ENCODE results near the gene PRSS56.

PRSS56 gene

DNA sequence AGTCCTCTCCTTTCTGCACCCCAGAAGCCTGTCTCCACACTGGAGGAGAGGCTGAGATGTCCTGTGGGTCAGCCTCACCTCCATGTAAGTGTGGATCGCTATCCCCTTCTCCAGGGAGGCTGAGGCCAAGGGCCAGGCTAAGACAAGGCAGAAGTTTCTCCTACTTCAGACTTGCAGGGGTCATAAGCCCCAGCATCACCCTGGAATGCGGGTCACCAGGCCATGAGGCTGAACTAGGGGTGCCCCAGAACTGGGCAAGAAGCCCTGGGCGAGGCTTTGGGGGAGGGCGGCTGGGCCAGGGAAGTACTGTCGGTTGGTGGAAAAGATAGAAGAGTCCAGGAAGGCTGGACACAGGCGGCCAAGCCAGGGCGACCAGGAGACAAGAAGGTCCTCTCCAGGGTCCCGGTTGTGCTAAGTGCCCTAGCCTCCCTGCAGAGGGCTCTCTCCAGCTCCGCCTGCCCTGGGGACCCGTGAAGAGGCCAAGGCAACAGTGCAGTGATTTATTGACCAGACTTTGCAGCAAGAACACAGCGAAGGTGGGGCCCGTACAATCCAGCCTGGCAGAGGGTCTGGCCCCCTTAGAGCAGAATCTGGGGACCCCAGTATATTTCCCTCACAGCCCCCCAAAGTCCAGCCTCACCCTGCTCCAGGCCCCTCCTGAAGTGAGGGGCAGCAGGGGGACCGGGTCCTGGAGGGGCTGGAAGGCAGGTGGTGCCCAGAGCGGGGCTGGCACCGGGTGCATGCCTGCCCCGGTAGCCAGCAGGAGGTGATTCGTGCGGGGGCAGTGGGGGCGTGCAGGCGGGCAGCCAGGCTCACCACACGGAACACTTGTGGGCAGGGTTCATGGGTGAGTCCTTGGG is 40.6 kb upstream of the PRSS56 start:
- no peak overlapping the region for H3K4me3 ChIP-seq (ENCODE audit: low read length)
- no peak for DNase-seq (ENCODE audit: low read depth)
- TF ChIP-seq, protein P1, sequence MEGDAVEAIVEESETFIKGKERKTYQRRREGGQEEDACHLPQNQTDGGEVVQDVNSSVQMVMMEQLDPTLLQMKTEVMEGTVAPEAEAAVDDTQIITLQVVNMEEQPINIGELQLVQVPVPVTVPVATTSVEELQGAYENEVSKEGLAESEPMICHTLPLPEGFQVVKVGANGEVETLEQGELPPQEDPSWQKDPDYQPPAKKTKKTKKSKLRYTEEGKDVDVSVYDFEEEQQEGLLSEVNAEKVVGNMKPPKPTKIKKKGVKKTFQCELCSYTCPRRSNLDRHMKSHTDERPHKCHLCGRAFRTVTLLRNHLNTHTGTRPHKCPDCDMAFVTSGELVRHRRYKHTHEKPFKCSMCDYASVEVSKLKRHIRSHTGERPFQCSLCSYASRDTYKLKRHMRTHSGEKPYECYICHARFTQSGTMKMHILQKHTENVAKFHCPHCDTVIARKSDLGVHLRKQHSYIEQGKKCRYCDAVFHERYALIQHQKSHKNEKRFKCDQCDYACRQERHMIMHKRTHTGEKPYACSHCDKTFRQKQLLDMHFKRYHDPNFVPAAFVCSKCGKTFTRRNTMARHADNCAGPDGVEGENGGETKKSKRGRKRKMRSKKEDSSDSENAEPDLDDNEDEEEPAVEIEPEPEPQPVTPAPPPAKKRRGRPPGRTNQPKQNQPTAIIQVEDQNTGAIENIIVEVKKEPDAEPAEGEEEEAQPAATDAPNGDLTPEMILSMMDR (IDR thresholded peaks at IDR 0.05; ENCODE audit: insufficient read depth, low read depth, low read length, missing control alignments) = no peak

DNA sequence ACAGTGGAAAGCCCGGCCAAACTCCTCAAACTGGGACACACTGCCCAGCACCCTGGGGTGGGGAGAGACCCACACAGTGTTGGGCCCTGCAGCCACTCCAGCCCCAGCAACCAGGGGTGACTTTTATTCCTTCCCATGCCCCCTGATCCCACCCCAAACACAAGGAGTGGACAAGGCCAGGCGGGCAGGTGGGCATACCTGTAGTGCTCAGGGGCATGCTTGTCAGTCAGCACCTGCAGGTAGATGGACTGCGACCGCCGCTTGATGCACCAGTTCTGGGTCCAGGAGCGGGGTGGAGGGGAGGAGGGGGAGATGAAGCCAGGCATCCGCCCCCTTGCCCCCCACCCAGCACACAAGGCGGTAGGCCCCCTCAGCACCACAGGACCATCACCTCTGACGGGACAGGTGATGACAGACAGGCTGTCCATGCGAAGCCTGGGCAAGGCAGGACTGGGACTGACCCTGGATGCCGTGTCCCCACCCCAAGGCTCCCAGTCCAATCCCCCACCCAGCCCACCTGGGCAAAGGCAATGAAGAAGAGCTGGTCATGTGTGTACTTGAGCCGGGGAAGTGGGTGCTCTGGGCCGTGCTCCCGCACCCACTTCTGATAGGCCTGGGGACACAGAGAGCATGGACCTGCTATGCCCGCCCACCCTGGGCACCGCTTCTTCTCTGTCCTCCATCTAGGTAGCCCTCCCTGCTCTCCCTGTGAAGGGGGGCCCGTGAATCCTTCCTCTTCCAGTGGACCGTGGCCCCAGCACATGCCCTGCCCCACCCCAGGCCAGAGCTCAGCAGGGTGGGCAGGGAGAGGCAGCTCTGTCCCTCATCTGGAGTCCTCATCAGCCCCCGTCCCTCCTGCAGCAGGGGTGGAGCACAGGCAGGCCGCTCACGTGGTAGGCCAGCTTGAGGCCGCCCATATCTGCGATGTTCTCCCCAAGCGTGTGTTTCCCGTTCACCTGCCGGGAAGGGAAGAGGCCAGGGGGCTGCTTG is 39.7 kb upstream of the PRSS56 start:
- DNase-seq (ENCODE audit: low read depth) = no peak
- no peak overlapping the region for H3K4me3 ChIP-seq (ENCODE audit: low read length)
- TF ChIP-seq, protein P1 (IDR thresholded peaks at IDR 0.05; ENCODE audit: insufficient read depth, low read depth, low read length, missing control alignments) = no peak

DNA sequence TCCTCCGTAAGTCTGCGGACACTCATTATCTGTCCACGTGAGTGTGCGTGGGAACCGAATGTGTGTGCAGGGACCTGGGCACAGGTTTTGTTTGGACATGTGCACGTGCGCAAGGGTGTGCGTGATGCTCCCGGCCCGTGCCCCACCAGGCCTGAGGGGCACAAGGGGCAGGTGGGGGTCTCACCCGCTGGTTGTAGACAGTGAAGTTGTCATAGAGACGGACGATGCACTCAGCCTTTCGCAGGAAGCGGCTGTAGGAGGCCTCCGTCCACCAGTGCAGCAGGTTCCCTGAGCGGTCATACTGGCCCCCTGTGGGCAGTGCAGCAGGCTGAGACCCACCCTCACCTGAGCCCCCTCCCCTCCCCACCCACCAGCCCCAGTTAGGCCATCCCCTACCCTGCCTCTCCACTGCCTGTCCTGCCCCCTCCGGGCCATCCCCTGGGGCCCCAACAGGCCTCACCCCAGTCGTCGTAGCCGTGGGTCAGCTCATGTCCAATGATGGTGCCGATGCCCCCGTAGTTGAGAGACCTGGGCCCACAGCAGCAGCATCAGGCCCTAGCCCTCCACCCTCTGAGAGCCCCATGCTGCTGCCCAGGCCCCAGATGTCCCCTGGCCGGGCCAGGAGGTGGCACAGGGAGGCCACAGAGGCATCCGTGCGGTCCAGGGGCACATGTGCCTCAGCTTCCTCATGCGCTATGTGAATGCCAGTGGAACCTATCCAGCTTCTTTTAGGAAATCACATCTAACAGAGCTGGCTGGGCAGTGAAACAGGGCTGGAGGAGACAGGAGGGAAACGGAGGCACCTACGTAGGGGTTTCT is 38.7 kb upstream of the PRSS56 start:
- TF ChIP-seq, protein P1 (IDR thresholded peaks at IDR 0.05; ENCODE audit: insufficient read depth, low read depth, low read length, missing control alignments) = no peak
- H3K4me3 ChIP-seq (ENCODE audit: low read length) = no peak overlapping the region
- DNase-seq (ENCODE audit: low read depth) = no peak

DNA sequence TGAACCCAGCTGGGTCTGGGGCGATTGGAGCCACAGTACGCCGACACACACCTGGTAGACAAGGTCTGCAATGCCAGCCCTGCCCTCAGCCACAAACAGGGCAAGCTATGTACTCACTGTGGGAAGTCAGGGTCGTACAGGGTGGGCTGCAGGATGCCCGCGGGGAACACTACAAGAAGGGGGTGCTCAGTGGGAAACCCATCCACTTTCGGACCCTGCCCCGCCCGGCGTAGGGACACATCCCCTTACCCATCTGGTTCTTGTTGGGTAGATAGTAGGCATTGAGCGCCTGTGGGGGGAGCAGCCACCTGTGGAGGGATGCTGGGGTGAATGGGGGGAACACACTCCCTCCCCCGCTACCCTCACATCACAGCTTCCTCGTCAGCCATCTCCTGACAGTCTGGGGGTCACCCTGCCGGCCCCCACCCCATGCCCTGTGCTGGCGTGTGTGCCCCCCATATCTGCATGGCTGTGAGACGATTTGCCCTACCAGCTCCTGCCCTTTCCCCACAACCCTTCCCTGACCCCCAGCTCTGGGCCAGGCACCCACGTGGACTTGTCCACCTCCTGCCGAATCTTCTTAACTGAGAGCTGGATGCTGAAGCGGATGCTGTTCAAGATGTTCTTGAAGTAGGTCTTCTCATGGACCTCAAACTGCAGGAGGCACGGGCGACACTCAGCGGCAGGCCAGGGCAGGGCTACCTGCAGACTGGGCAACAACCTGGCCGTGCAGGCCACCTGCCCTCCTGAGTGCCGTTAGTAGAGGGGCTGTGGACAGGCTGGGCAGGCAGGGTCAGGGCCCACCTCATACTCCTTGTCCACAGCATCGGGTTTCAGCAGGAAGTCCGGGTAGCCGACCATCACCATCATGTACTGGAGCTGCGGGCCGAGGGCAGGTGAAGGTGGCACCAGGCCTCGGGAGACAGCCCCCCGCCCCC is 37.6 kb upstream of the PRSS56 start:
- no peak for DNase-seq (ENCODE audit: low read depth)
- TF ChIP-seq, protein P1 (IDR thresholded peaks at IDR 0.05; ENCODE audit: insufficient read depth, low read depth, low read length, missing control alignments) = no peak
- no peak overlapping the region for H3K4me3 ChIP-seq (ENCODE audit: low read length)

DNA sequence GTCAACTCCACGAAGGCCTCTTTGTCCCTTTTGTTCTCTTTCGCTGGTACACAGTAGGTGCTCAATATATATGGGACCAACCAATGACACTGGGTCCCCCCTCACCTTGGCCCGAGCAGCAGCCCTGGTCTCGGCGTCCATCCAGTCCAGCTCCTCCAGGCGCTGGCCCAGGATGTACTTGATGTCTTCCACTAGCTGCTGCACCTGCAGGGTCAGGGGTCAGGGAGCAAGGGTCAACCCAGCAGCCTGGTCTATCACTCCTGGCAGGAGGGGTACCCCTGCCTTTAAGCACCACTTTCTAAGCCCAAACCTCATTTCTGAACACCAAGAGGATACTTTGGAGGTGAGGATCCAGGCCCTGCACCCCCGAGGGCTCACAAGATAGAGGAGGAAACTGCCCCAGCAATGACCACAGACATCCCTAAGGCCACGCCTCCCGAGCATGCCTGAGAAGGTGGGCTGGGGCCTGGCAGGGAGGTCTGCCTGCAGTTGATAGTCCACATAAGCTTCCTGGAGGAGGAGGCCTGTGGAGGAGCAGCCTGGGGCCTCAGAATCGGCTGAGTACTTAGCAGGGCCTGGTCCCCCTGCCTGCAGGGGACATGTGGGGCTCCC is 36.8 kb upstream of the PRSS56 start:
- no peak for DNase-seq (ENCODE audit: low read depth)
- no peak overlapping the region for H3K4me3 ChIP-seq (ENCODE audit: low read length)
- TF ChIP-seq, protein P1 (IDR thresholded peaks at IDR 0.05; ENCODE audit: insufficient read depth, low read depth, low read length, missing control alignments) = no peak
